PC-3 (cell line): ENCODE measurements around the gene CD82. TPM values are rescaled to one million over a fixed set of nuclear protein-coding genes. Genes with fewer than 3 reads are reported as not detected.

Experiments
- ATAC-seq: fragments of 200-7000 bp; cut with Tn5 transposase; 2 replicates; pipeline ENCODE4 v1.9.1; 2020; ENCODE audit warnings: mild to moderate bottlenecking, moderate library complexity
- BruUV-seq: library from RNA; stranded (reverse); fragments of 400-500 nt; replicated peaks from 2 replicates; lab custom pipeline; 2021; lab: Mats Ljungman, UMichigan
- CTCF ChIA-PET: fragments of 300-600 bp; sonication (Branson Sonifier 250); formaldehyde crosslinking; loops from one replicate; lab custom pipeline; 2022; ENCODE audit warnings: antibody characterized with exemption; lab: Charles Lee
- POLR2A ChIA-PET: fragments of 300-600 bp; sonication (Branson Sonifier 250); formaldehyde crosslinking; loops from one replicate; lab custom pipeline; 2022; ENCODE audit warnings: antibody characterized with exemption; ENCODE audit not compliant: unreplicated experiment; lab: Charles Lee
- DNase-seq: peaks from one replicate; pipeline ENCODE4 v3.0.0-alpha.2; 2015
- H2AFZ ChIP-seq: fragments of 300-600 bp; sonication (generic); 2 replicates; pipeline ENCODE4 v1.6.0; 2016; ENCODE audit warnings: antibody characterized with exemption, low read length
- H3F3A ChIP-seq: fragments of 300-600 bp; sonication (generic); one replicate; pipeline ENCODE4 v1.6.0; 2017; ENCODE audit warnings: antibody characterized with exemption, low read length, control low read depth, mild to moderate bottlenecking; ENCODE audit not compliant: unreplicated experiment
- H3K27ac ChIP-seq: fragments of 300-600 bp; sonication (generic); 2 replicates; pipeline ENCODE4 v1.5.1; 2016; ENCODE audit warnings: mild to moderate bottlenecking, low read length
- H3K27me3 ChIP-seq: fragments of 300-600 bp; sonication (generic); 2 replicates; pipeline ENCODE4 v1.6.1; 2016; ENCODE audit warnings: low read length, mixed read lengths
- H3K36me3 ChIP-seq: fragments of 300-600 bp; sonication (generic); 2 replicates; pipeline ENCODE4 v1.6.1; 2016; ENCODE audit warnings: low read depth, mixed run types, low read length, mixed read lengths
- H3K4me1 ChIP-seq: fragments of 300-600 bp; sonication (generic); 2 replicates; pipeline ENCODE4 v1.5.1; 2016; ENCODE audit warnings: low read length; ENCODE audit not compliant: insufficient read depth
- H3K4me2 ChIP-seq: fragments of 300-600 bp; sonication (generic); 2 replicates; pipeline ENCODE4 v1.6.0; 2016; ENCODE audit warnings: low read length
- H3K4me3 ChIP-seq: fragments of 300-600 bp; sonication (generic); 2 replicates; pipeline ENCODE4 v1.5.1; 2016; ENCODE audit warnings: mild to moderate bottlenecking, low read length, mixed read lengths
- H3K79me2 ChIP-seq: fragments of 300-600 bp; sonication (generic); 2 replicates; pipeline ENCODE4 v1.6.1; 2017; ENCODE audit warnings: low read length, mixed read lengths
- H3K9ac ChIP-seq: fragments of 300-600 bp; sonication (generic); 2 replicates; pipeline ENCODE4 v1.6.0; 2016; ENCODE audit warnings: mild to moderate bottlenecking, low read length
- H3K9me2 ChIP-seq: fragments of 300-600 bp; sonication (generic); replicated peaks from 2 replicates; pipeline ENCODE4 v1.6.1; 2016; ENCODE audit warnings: mixed run types, low read length, mixed read lengths
- H3K9me3 ChIP-seq: fragments of 300-600 bp; sonication (generic); 2 replicates; pipeline ENCODE4 v1.6.1; 2016; ENCODE audit warnings: low read length, mixed read lengths
- H4K20me1 ChIP-seq: fragments of 300-600 bp; sonication (generic); 2 replicates; pipeline ENCODE4 v1.6.1; 2016; ENCODE audit warnings: low read length, mixed read lengths
- CTCF ChIP-seq: fragments of 300-600 bp; sonication (generic); conservative IDR thresholded peaks from 2 replicates; pipeline ENCODE4 v1.5.1; 2017; ENCODE audit warnings: antibody characterized with exemption, low read depth, mild to moderate bottlenecking, low read length
- EZH2 ChIP-seq: fragments of 300-600 bp; sonication (generic); IDR thresholded peaks from one replicate; pipeline ENCODE4 v1.6.1; 2017; ENCODE audit warnings: antibody characterized with exemption, mild to moderate bottlenecking, low read length; ENCODE audit not compliant: unreplicated experiment
- EZH2phosphoT487 ChIP-seq: fragments of 300-600 bp; sonication (generic); IDR thresholded peaks from 2 replicates; pipeline ENCODE4 v1.6.1; 2018; ENCODE audit warnings: mild to moderate bottlenecking, antibody characterized with exemption, low read length, borderline replicate concordance
- intact Hi-C: fragments of 100-400 bp; cut with micrococcal nuclease; formaldehyde crosslinking; loops from 2 replicates; pipeline ENCODE4 v1.9.0; 2023
- total RNA-seq: library from RNA; depleted of rRNA; stranded (reverse); fragments of >200 nt; gene quantifications from 2 replicates; pipeline ENCODE4 v1.2.3, GENCODE V29; 2014

Gene CD82
- total RNA-seq, 1 experiment from 2014 or later, result 5.0 TPM

- ATAC-seq, result no peak
- intact Hi-C loops, result no loop called here
- DNase-seq, result no peak
- Histone ChIP-seq H3K79me2 (no peaks in the 10 kb centered on the region), H3F3A (no peaks in the 10 kb centered on the region), H3K4me3 (no peak overlapping the region), H3K27ac (no peak overlapping the region), H3K4me1 (no peaks in the 10 kb centered on the region), H3K9ac (no peak overlapping the region), H2AFZ (no peak overlapping the region), H3K36me3 (no peaks in the 10 kb centered on the region), H3K27me3 (no peaks in the 10 kb centered on the region), H3K9me2 (no peaks in the 10 kb centered on the region), H3K9me3 (no peaks in the 10 kb centered on the region), H4K20me1 (no peaks in the 10 kb centered on the region), H3K4me2 (no peak overlapping the region)
- ChIA-PET CTCF (interaction anchor here (0.9 kb wide), 1 partner anchor 10 kb away, joined by 4 read pairs; no protein-coding TSS in a partner anchor), POLR2A (no interaction called here)
- BruUV-seq, result no TSS peak
- TF ChIP-seq EZH2phosphoT487 (no peak), CTCF (no peak), EZH2 (no peak)
These were observed 40.7 kb upstream of the CD82 start for GRCh38 chr11:44524751-44525201.

- no peak for TF ChIP-seq EZH2phosphoT487
- TF ChIP-seq EZH2, result no peak
- TF ChIP-seq CTCF, result no peak
- no peak overlapping the region for H3K27ac ChIP-seq
- no peak overlapping the region for H3K9ac ChIP-seq
- ATAC-seq (no peak), DNase-seq (no peak)
- H3K4me3 ChIP-seq, result no peak overlapping the region
- CTCF ChIA-PET, result no interaction called here
- H3K4me2 ChIP-seq, result no peak overlapping the region
- H3K79me2 ChIP-seq, result no peaks in the 10 kb centered on the region
- no peaks in the 10 kb centered on the region for H3K4me1 ChIP-seq
- POLR2A ChIA-PET, result no interaction called here
- H4K20me1 ChIP-seq, result no peaks in the 10 kb centered on the region
- no peaks in the 10 kb centered on the region for H3K9me3 ChIP-seq
- no peaks in the 10 kb centered on the region for H3K27me3 ChIP-seq
- no peaks in the 10 kb centered on the region for H3F3A ChIP-seq
- H2AFZ ChIP-seq, result no peak overlapping the region
- H3K36me3 ChIP-seq, result no peaks in the 10 kb centered on the region
- BruUV-seq, result no TSS peak
- H3K9me2 ChIP-seq, result no peaks in the 10 kb centered on the region
- intact Hi-C loops, result no loop called here
These were observed 39.8 kb upstream of the CD82 start for GRCh38 chr11:44525473-44526252.

GRCh38 chr11:44526438-44526837 lies 39.0 kb upstream of the CD82 start:
- no peaks in the 10 kb centered on the region for H3K9me2 ChIP-seq
- no TSS peak for BruUV-seq
- ATAC-seq (no peak), DNase-seq (no peak)
- H3K36me3 ChIP-seq, result no peaks in the 10 kb centered on the region
- H3K9me3 ChIP-seq, result no peaks in the 10 kb centered on the region
- TF ChIP-seq EZH2phosphoT487, result no peak
- no peak for TF ChIP-seq EZH2
- no peak for TF ChIP-seq CTCF
- no peaks in the 10 kb centered on the region for H3K27me3 ChIP-seq
- no peak overlapping the region for H3K4me2 ChIP-seq
- no peaks in the 10 kb centered on the region for H3F3A ChIP-seq
- H4K20me1 ChIP-seq, result no peaks in the 10 kb centered on the region
- no peaks in the 10 kb centered on the region for H3K4me1 ChIP-seq
- H3K27ac ChIP-seq, result no peak overlapping the region
- intact Hi-C loops, result no loop called here
- no peak overlapping the region for H2AFZ ChIP-seq
- no peaks in the 10 kb centered on the region for H3K79me2 ChIP-seq
- ChIA-PET CTCF (no interaction called here), POLR2A (no interaction called here)
- H3K9ac ChIP-seq, result no peak overlapping the region
- H3K4me3 ChIP-seq, result no peak overlapping the region
